ENCODE data around the gene TRIM67. TPM values are rescaled to one million over a fixed set of nuclear protein-coding genes. Genes with fewer than 3 reads are reported as not detected.

TRIM67 gene
- total RNA-seq, 1 experiment from 2014 or later: 0.06 TPM

DNA sequence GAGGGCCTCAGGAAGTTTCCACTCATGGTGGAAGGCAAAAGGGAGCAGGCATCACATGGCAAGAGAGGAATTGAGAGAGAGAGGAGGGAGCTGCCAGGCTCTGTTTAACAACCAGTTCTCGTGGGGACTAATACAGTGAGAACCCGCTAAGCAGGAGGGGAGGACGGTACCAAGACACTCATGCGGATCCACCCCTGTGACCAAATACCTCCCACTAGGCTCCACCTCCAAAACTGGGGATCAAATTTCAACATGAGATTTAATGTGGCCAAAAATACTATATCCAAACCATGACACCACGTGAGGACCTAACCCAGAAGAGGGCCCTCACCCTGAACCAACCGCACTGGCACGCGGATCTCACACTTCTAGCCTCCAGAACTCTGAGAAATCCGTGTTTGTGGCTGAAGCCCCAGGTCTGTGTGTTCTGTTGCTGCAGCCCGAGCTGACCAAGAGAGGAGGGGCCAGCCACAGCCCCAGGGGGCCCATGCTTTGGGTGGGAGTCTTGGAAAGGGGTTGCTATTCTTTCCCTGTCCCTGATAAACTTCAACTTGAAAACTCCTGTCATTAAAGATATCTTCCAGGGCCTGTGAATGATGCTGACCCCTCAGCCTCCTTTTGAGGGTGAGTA lies 32.0 kb downstream of the TRIM67 start:
- CTCF ChIA-PET: no interaction called here
- BruUV-seq (replicated peaks): no TSS peak

DNA sequence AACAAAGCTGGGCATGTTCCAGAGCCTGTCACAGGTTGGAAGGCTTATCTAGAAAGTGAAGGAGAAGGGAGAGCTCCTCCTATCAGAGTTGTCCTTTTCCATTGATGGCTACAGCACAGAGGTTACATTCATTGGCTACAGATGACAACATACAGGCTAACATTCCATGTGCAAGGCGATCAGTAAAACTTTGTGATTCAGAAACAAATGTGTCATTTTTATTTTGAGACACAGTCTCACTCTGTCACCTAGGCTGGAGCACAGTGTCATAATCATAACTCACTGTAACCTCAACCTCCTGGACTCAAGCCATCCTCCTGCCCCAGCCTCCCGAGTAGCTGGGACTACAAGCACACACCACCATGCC lies 32.6 kb downstream of the TRIM67 start:
- Histone ChIP-seq H3K27me3 (replicated peaks; ENCODE audit: insufficient read depth, low read depth, low read length, poor library complexity) (no peaks in the 10 kb centered on the region), H3K9me3 (ENCODE audit: low read depth, low read length, poor library complexity, severe bottlenecking) (no peaks in the 10 kb centered on the region), H3K4me1 (ENCODE audit: insufficient read depth, low read length, poor library complexity, severe bottlenecking) (no peaks in the 10 kb centered on the region), H3K36me3 (ENCODE audit: insufficient read depth, low read length, poor library complexity, severe bottlenecking) (no peaks in the 10 kb centered on the region), H3K4me3 (ENCODE audit: low read depth, low read length, poor library complexity, severe bottlenecking) (no peak overlapping the region), H3K27ac (ENCODE audit: low read depth, low read length, poor library complexity, severe bottlenecking) (no peak overlapping the region)
- intact Hi-C loops (cut with micrococcal nuclease; ENCODE audit: unreplicated experiment): no loop called here
- CTCF ChIA-PET: no interaction called here
- TF ChIP-seq, protein P1, sequence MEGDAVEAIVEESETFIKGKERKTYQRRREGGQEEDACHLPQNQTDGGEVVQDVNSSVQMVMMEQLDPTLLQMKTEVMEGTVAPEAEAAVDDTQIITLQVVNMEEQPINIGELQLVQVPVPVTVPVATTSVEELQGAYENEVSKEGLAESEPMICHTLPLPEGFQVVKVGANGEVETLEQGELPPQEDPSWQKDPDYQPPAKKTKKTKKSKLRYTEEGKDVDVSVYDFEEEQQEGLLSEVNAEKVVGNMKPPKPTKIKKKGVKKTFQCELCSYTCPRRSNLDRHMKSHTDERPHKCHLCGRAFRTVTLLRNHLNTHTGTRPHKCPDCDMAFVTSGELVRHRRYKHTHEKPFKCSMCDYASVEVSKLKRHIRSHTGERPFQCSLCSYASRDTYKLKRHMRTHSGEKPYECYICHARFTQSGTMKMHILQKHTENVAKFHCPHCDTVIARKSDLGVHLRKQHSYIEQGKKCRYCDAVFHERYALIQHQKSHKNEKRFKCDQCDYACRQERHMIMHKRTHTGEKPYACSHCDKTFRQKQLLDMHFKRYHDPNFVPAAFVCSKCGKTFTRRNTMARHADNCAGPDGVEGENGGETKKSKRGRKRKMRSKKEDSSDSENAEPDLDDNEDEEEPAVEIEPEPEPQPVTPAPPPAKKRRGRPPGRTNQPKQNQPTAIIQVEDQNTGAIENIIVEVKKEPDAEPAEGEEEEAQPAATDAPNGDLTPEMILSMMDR (conservative IDR thresholded peaks at IDR 0.05; ENCODE audit: low read depth, low read length): no peak
- TF ChIP-seq EZH2 (IDR thresholded peaks at IDR 0.05; ENCODE audit: borderline replicate concordance, low read depth, low read length, poor library complexity, severe bottlenecking): no peak
- no peak for DNase-seq (ENCODE audit: low spot score)
- no TSS peak for BruUV-seq (replicated peaks)
- POLR2A ChIA-PET (ENCODE audit: low non-redundant PET): no interaction called here

More for the DNA sequence above, 32.0 kb downstream of the TRIM67 start:
- H3K27me3 ChIP-seq (replicated peaks; ENCODE audit: insufficient read depth, low read depth, low read length, poor library complexity): no peaks in the 10 kb centered on the region
- H3K36me3 ChIP-seq (ENCODE audit: insufficient read depth, low read length, poor library complexity, severe bottlenecking): no peaks in the 10 kb centered on the region
- no peak overlapping the region for H3K4me3 ChIP-seq (ENCODE audit: low read depth, low read length, poor library complexity, severe bottlenecking)
- no peaks in the 10 kb centered on the region for H3K4me1 ChIP-seq (ENCODE audit: insufficient read depth, low read length, poor library complexity, severe bottlenecking)
- peak; percentile 33 for DNase-seq (ENCODE audit: low spot score)
- TF ChIP-seq EZH2 (IDR thresholded peaks at IDR 0.05; ENCODE audit: borderline replicate concordance, low read depth, low read length, poor library complexity, severe bottlenecking): no peak
- TF ChIP-seq, protein P1 (conservative IDR thresholded peaks at IDR 0.05; ENCODE audit: low read depth, low read length): no peak
- POLR2A ChIA-PET (ENCODE audit: low non-redundant PET): no interaction called here
- no peak overlapping the region for H3K27ac ChIP-seq (ENCODE audit: low read depth, low read length, poor library complexity, severe bottlenecking)
- intact Hi-C loops (cut with micrococcal nuclease; ENCODE audit: unreplicated experiment): no loop called here
- H3K9me3 ChIP-seq (ENCODE audit: low read depth, low read length, poor library complexity, severe bottlenecking): no peaks in the 10 kb centered on the region

DNA sequence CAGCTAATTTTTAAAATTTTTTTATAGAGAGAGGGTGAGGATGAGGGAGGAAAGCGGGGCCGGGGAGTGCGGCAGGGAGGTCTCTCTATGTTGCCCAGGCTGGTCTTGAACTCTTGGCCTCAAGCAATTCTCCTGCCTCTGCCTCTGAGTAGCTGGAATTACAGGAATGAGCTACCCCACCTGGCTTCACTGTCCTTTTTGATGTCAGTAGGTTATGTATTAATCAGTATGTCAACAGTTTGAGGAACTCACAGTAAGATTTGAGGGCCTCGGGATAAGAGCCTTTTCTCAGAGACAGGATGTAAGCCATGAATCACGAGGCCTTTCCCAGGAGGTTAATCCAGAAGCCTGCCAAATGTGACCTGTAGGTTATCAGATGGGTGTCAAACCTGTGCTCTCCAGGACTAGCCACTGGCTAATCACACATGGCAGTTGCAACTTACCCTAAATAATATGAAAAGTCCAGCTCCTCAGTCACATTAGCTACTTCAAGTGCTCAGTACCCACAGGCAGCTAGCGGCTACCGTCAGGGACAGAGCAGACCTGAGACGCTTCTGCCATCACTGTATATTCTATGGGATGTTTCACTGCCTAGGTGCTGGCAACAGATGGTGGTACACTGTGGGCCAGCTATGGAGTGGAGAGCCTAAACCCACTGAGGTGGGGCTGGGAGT lies 33.1 kb downstream of the TRIM67 start:
- no peak for TF ChIP-seq EZH2 (IDR thresholded peaks at IDR 0.05; ENCODE audit: borderline replicate concordance, low read depth, low read length, poor library complexity, severe bottlenecking)
- TF ChIP-seq, protein P1 (conservative IDR thresholded peaks at IDR 0.05; ENCODE audit: low read depth, low read length): no peak
- Histone ChIP-seq H3K4me1 (ENCODE audit: insufficient read depth, low read length, poor library complexity, severe bottlenecking) (no peaks in the 10 kb centered on the region), H3K36me3 (ENCODE audit: insufficient read depth, low read length, poor library complexity, severe bottlenecking) (no peaks in the 10 kb centered on the region), H3K4me3 (ENCODE audit: low read depth, low read length, poor library complexity, severe bottlenecking) (no peak overlapping the region), H3K9me3 (ENCODE audit: low read depth, low read length, poor library complexity, severe bottlenecking) (no peaks in the 10 kb centered on the region), H3K27ac (ENCODE audit: low read depth, low read length, poor library complexity, severe bottlenecking) (no peak overlapping the region), H3K27me3 (replicated peaks; ENCODE audit: insufficient read depth, low read depth, low read length, poor library complexity) (no peaks in the 10 kb centered on the region)
- ChIA-PET CTCF (no interaction called here), POLR2A (ENCODE audit: low non-redundant PET) (no interaction called here)
- no TSS peak for BruUV-seq (replicated peaks)
- DNase-seq (ENCODE audit: low spot score): no peak
- intact Hi-C loops (cut with micrococcal nuclease; ENCODE audit: unreplicated experiment): no loop called here

Measured in A673 (cell line).